HepG2 (cell line): ENCODE measurements around the gene FIGNL1. TPM values are rescaled to one million over a fixed set of nuclear protein-coding genes. Genes with fewer than 3 reads are reported as not detected.

Experiments used
- ATAC-seq: fragments of 200-7000 bp; cut with Tn5 transposase; 3 replicates; pipeline ENCODE4 v1.9.1; 2020; ENCODE audit warnings: mild to moderate bottlenecking, moderate library complexity
- BruUV-seq: library from RNA; stranded (reverse); fragments of 400-500 nt; replicated peaks from 2 replicates; lab custom pipeline; 2021; lab: Mats Ljungman, UMichigan
- CTCF ChIA-PET: fragments of 300-600 bp; formaldehyde crosslinking; extraction: SDS; loops from one replicate; lab custom pipeline; 2021; ENCODE audit warnings: low total read pairs, inconsistent platforms, low intra/inter-chr PET ratio; lab: Yijun Ruan, JAX
- POLR2A ChIA-PET: fragments of 350-600 bp; sonication (Branson Sonifier 250); formaldehyde crosslinking; loops from one replicate; lab custom pipeline; 2020; ENCODE audit warnings: antibody characterized with exemption, inconsistent platforms; lab: Yijun Ruan, JAX
- DNase-seq: peaks from one replicate; pipeline ENCODE4 v3.0.0-alpha.2; 2015; ENCODE audit warnings: low spot score
- FAIRE-seq: peaks from 3 replicates; lab custom pipeline; 2011; peaks lifted over from hg19 to GRCh38; lab: Jason Lieb, UNC
- H2AFZ ChIP-seq: one replicate; pipeline ENCODE4 v1.6.1; 2011; ENCODE audit warnings: low read length, inconsistent platforms
- H3K27ac ChIP-seq: fragments of 300-600 bp; 3 replicates; pipeline ENCODE4 v1.8.0; 2011; ENCODE audit warnings: mixed run types, mild to moderate bottlenecking, mixed read lengths, low read length, inconsistent platforms; ENCODE audit not compliant: insufficient read depth; ENCODE audit errors: extremely low read length
- H3K27me3 ChIP-seq, 2 experiments: fragments of 200-600 bp in 1 of 2; 2 replicates in 1 of 2; 3 replicates in 1 of 2; pipeline versions ENCODE4 v1.6.0 to v1.8.0; 2011; ENCODE audit warnings: low read length in 2 of 2, mild to moderate bottlenecking in 2 of 2, moderate library complexity in 2 of 2, inconsistent platforms in 1 of 2; ENCODE audit not compliant: insufficient read depth in 2 of 2, control insufficient read depth in 1 of 2
- H3K36me3 ChIP-seq, 2 experiments: fragments of 200-600 bp in 1 of 2; replicated peaks in 1 of 2; 2 replicates in 1 of 2; 3 replicates in 1 of 2; pipeline versions ENCODE4 v1.5.1 to v1.8.0; 2011; ENCODE audit warnings: low read length in 2 of 2, inconsistent platforms in 1 of 2; ENCODE audit not compliant: insufficient read depth in 2 of 2, control insufficient read depth in 1 of 2
- H3K4me1 ChIP-seq: 2 replicates; pipeline ENCODE4 v1.5.1; 2012; ENCODE audit warnings: low read length, inconsistent platforms; ENCODE audit not compliant: insufficient read depth
- H3K4me2 ChIP-seq: 2 replicates; pipeline ENCODE4 v1.6.0; 2011; ENCODE audit warnings: low read depth, low read length, inconsistent platforms
- H3K4me3 ChIP-seq, 3 experiments: fragments of 200-600 bp in 1 of 3; sonication (generic), shearing (Covaris generic) in 1 of 3; replicated peaks in 1 of 3; 2 replicates each; pipeline ENCODE4 v1.5.1; 2011 to 2016; ENCODE audit warnings: low read length in 3 of 3, inconsistent platforms in 2 of 3, low read depth in 2 of 3, mild to moderate bottlenecking in 2 of 3, control low read depth in 1 of 3, mixed read lengths in 1 of 3; ENCODE audit not compliant: insufficient read depth in 1 of 3
- H3K79me2 ChIP-seq: one replicate; pipeline ENCODE4 v1.6.1; 2011; ENCODE audit warnings: low read length, inconsistent platforms; ENCODE audit not compliant: insufficient read depth
- H3K9ac ChIP-seq: 2 replicates; pipeline ENCODE4 v1.6.0; 2011; ENCODE audit warnings: mild to moderate bottlenecking, low read depth, low read length, inconsistent platforms; ENCODE audit not compliant: insufficient read depth
- H3K9me3 ChIP-seq: 2 replicates; pipeline ENCODE4 v1.5.1; 2012; ENCODE audit warnings: mild to moderate bottlenecking, low read length
- H4K20me1 ChIP-seq: 2 replicates; pipeline ENCODE4 v1.6.0; 2011; ENCODE audit warnings: inconsistent platforms, mild to moderate bottlenecking, low read length, moderate library complexity; ENCODE audit not compliant: insufficient read depth
- ADNP ChIP-seq: sonication (generic); formaldehyde crosslinking; IDR thresholded peaks from 2 replicates; pipeline ENCODE4 v1.4.0; 2020; ENCODE audit warnings: missing genetic modification reagents
- AFF4 ChIP-seq: sonication (generic); formaldehyde crosslinking; IDR thresholded peaks from 2 replicates; pipeline ENCODE4 v1.4.0; 2020; ENCODE audit warnings: missing genetic modification reagents
- AHR ChIP-seq: IDR thresholded peaks from 2 replicates; pipeline ENCODE4 v1.6.1; 2018; ENCODE audit warnings: missing genetic modification reagents, missing compliant biosample characterization
- ATF7 ChIP-seq, 2 experiments: fragments of 450-650 bp in 1 of 2; sonication (generic) in 1 of 2; formaldehyde crosslinking in 1 of 2; IDR thresholded peaks; 2 replicates each; pipeline versions ENCODE4 v1.4.0 to v1.6.1; 2016 to 2020; ENCODE audit warnings: antibody characterized with exemption in 1 of 2, mild to moderate bottlenecking in 1 of 2, missing genetic modification reagents in 1 of 2
- CBX5 ChIP-seq: sonication (generic); formaldehyde crosslinking; IDR thresholded peaks from 2 replicates; pipeline ENCODE4 v1.4.0; 2020; ENCODE audit warnings: missing genetic modification reagents, borderline replicate concordance
- KAT2B ChIP-seq: fragments of 150-350 bp; IDR thresholded peaks from 2 replicates; pipeline ENCODE4 v1.6.1; 2014; ENCODE audit warnings: low read depth, low read length, borderline replicate concordance
- KLF12 ChIP-seq: sonication (generic); formaldehyde crosslinking; IDR thresholded peaks from 2 replicates; pipeline ENCODE4 v1.4.0; 2020; ENCODE audit warnings: missing genetic modification reagents, borderline replicate concordance
- NFE2L2 ChIP-seq: fragments of 150-350 bp; IDR thresholded peaks from 2 replicates; pipeline ENCODE4 v1.6.1; 2014; ENCODE audit warnings: low read length
- NRL ChIP-seq: sonication (generic); formaldehyde crosslinking; IDR thresholded peaks from 2 replicates; pipeline ENCODE4 v1.5.0; 2020; ENCODE audit warnings: missing genetic modification reagents, mild to moderate bottlenecking, moderate library complexity, borderline replicate concordance
- PAF1 ChIP-seq: IDR thresholded peaks from 2 replicates; pipeline ENCODE4 v1.6.1; 2016; ENCODE audit warnings: missing genetic modification reagents, missing compliant biosample characterization
- TERF1 ChIP-seq: sonication (generic); formaldehyde crosslinking; IDR thresholded peaks from 2 replicates; pipeline ENCODE4 v1.8.0; 2022; ENCODE audit warnings: mild to moderate bottlenecking, missing genetic modification reagents, moderate library complexity
- TFDP1 ChIP-seq: IDR thresholded peaks from 2 replicates; pipeline ENCODE4 v1.6.1; 2016; ENCODE audit warnings: missing compliant biosample characterization, missing genetic modification reagents, borderline replicate concordance
- ZBTB44 ChIP-seq: sonication (generic); formaldehyde crosslinking; IDR thresholded peaks from 2 replicates; pipeline ENCODE4 v1.4.0; 2020; ENCODE audit warnings: missing genetic modification reagents
- ZNF317 ChIP-seq: sonication (generic); formaldehyde crosslinking; IDR thresholded peaks from 2 replicates; pipeline ENCODE4 v1.5.0; 2020; ENCODE audit warnings: mild to moderate bottlenecking, missing genetic modification reagents
- ZNF558 ChIP-seq: sonication (generic); formaldehyde crosslinking; IDR thresholded peaks from 2 replicates; pipeline ENCODE4 v1.9.0; 2022; ENCODE audit warnings: mild to moderate bottlenecking, missing genetic modification reagents, borderline replicate concordance
- ZNF570 ChIP-seq: sonication (generic); formaldehyde crosslinking; IDR thresholded peaks from 2 replicates; pipeline ENCODE4 v1.4.0; 2020; ENCODE audit warnings: mild to moderate bottlenecking, missing genetic modification reagents, borderline replicate concordance
- ZNF615 ChIP-seq: sonication (generic); formaldehyde crosslinking; IDR thresholded peaks from 2 replicates; pipeline ENCODE4 v1.5.0; 2020; ENCODE audit warnings: mild to moderate bottlenecking, missing genetic modification reagents, borderline replicate concordance
- ZNF678 ChIP-seq: sonication (generic); formaldehyde crosslinking; IDR thresholded peaks from 2 replicates; pipeline ENCODE4 v1.4.0; 2020; ENCODE audit warnings: mild to moderate bottlenecking, missing genetic modification reagents
- WGBS: methylation state at CpG from one replicate; pipeline ENCODE4 v1.1.6; 2017; ENCODE audit warnings: low lambda C conversion rate; 5-methylcytosine and 5-hydroxymethylcytosine counted together
- in situ Hi-C: cut with HindIII; loops from 2 replicates; pipeline ENCODE4 v1.10.0; 2017; ENCODE audit warnings: low pct_unique_long_range_greater_than_20kb; ENCODE audit not compliant: extremely low pct_ligation_motif_present
- intact Hi-C: fragments of 100-400 bp; cut with micrococcal nuclease; formaldehyde crosslinking; loops from one replicate; pipeline ENCODE4 v1.10.0; 2022; ENCODE audit not compliant: unreplicated experiment
- polyA plus RNA-seq, 8 experiments: library from polyadenylated mRNA; depleted of rRNA in 3 of 8; stranded (reverse) in 7 of 8; unstranded in 1 of 8; fragments of >200 nt; fragmentation: Illumina TruSeq in 4 of 8; extraction: Trizol in 4 of 8; gene quantifications; 2 replicates each; pipeline versions ENCODE4 v1.2.1 to v1.2.3, GENCODE V29; 2011 to 2016; ENCODE audit warnings: low read depth in 4 of 8, missing spikeins in 1 of 8, mixed read lengths in 1 of 8; ENCODE audit not compliant: insufficient read depth in 1 of 8
- total RNA-seq, 5 experiments: library from RNA; depleted of rRNA; stranded (reverse); fragments of >200 nt; fragmentation: Illumina TruSeq; extraction: Trizol; gene quantifications; 2 replicates each; pipeline ENCODE4 v1.2.3, GENCODE V29; 2016; ENCODE audit warnings: low read depth in 1 of 5

FIGNL1 gene
- total and polyA plus RNA-seq, 2 of the 13 experiments (the other 11 are each of a cell fraction or from before 2014, with no cell fraction given), result 4.0 to 20.9 TPM

GRCh38 chr7:50428911-50429310 is 21.2 kb downstream of the FIGNL1 start:
- no peak for TF ChIP-seq NRL (CRISPR knock-in tag)
- TF ChIP-seq KLF12 (CRISPR knock-in tag), result no peak
- TF ChIP-seq KAT2B, result no peak
- TF ChIP-seq CBX5, result no peak
- TF ChIP-seq ZNF558 (CRISPR knock-in tag), result no peak
- TF ChIP-seq ZNF570 (CRISPR knock-in tag), result no peak
- TF ChIP-seq ZBTB44 (CRISPR knock-in tag), result no peak
- TF ChIP-seq AHR, result no peak
- TF ChIP-seq NFE2L2, result no peak
- TF ChIP-seq TFDP1, result no peak
- TF ChIP-seq ZNF678 (CRISPR knock-in tag), result no peak
- no peak for TF ChIP-seq ZNF615 (CRISPR knock-in tag)
- no peak for TF ChIP-seq ZNF317 (CRISPR knock-in tag)
- TF ChIP-seq ADNP (CRISPR knock-in tag), result no peak
- TF ChIP-seq ATF7 (IDR thresholded peaks at IDR 0.05), result no peak
- TF ChIP-seq ATF7 (CRISPR knock-in tag; IDR thresholded peaks at IDR 0.05), result no peak
- TF ChIP-seq TERF1 (CRISPR knock-in tag), result no peak
- TF ChIP-seq PAF1 (CRISPR knock-in tag), result no peak
- TF ChIP-seq AFF4, result no peak
- no peaks in the 10 kb centered on the region for H3K9me3 ChIP-seq
- POLR2A ChIA-PET, result no interaction called here
- no peaks in the 10 kb centered on the region for H3K79me2 ChIP-seq
- H2AFZ ChIP-seq, result no peak overlapping the region
- H3K9ac ChIP-seq, result no peak overlapping the region
- ATAC-seq (no peak), DNase-seq (no peak), FAIRE-seq (no peak)
- H3K27me3 ChIP-seq, result no peaks in the 10 kb centered on the region
- no TSS peak for BruUV-seq
- no peaks in the 10 kb centered on the region for H3K36me3 ChIP-seq
- H3K4me2 ChIP-seq, result no peak overlapping the region
- intact Hi-C loops, result no loop called here
- no peak overlapping the region for H3K4me3 ChIP-seq
- CTCF ChIA-PET, result no interaction called here
- in situ Hi-C loops, result no loop called here
- H3K4me1 ChIP-seq, result peaks cover 13% of the 10 kb centered on the region
- no peaks in the 10 kb centered on the region for H4K20me1 ChIP-seq
- H3K27ac ChIP-seq, result no peak overlapping the region
- 37% methylated on average over 3 of the region's 3 CpGs for WGBS
